Upper lobe of left lung (tissue), 6 donors: ENCODE data around the gene CEP128. TPM values are rescaled to one million over a fixed set of nuclear protein-coding genes. Genes with fewer than 3 reads are reported as not detected.

Experiments used
- ATAC-seq, 2 donors: fragments of 200-7000 bp; cut with Tn5 transposase; one replicate each; pipeline ENCODE4 v1.9.1; 2022; ENCODE audit warnings: mild to moderate bottlenecking in 2 of 2, moderate library complexity in 2 of 2; ENCODE audit not compliant: low FRiP score in 2 of 2
- DNase-seq, 2 donors: peaks; one replicate each; pipeline ENCODE4 v3.0.0-alpha.2; 2019 to 2020
- H3K27ac ChIP-seq, 4 donors: fragments of 200-600 bp; sonication (generic); one replicate each; pipeline ENCODE4 v1.5.1; 2016 to 2019
- H3K27me3 ChIP-seq, 4 donors: fragments of 200-600 bp; sonication (generic); one replicate each; pipeline ENCODE4 v1.5.1; 2017 to 2019
- H3K36me3 ChIP-seq, 4 donors: fragments of 200-600 bp; sonication (generic); one replicate each; pipeline ENCODE4 v1.5.1; 2016 to 2019
- H3K4me1 ChIP-seq, 4 donors: fragments of 200-600 bp; sonication (generic); one replicate each; pipeline ENCODE4 v1.5.1; 2018 to 2019
- H3K4me3 ChIP-seq, 4 donors: fragments of 200-600 bp; sonication (generic); one replicate each; pipeline ENCODE4 v1.5.1; 2017 to 2019; ENCODE audit warnings: mild to moderate bottlenecking in 2 of 4, moderate library complexity in 1 of 4
- H3K9me3 ChIP-seq, 4 donors: fragments of 200-600 bp; sonication (generic); one replicate each; pipeline ENCODE4 v1.5.1; 2018 to 2019
- EP300 ChIP-seq, 4 donors: sonication (generic); formaldehyde crosslinking; IDR thresholded peaks; one replicate each; pipeline ENCODE4 v1.5.1; 2017; ENCODE audit warnings: antibody characterized with exemption in 4 of 4, control low read depth in 2 of 4
- POLR2A ChIP-seq, 4 donors: fragments of 450-650 bp; IDR thresholded peaks; one replicate each; pipeline ENCODE4 v1.5.1; 2016 to 2017; ENCODE audit warnings: antibody characterized with exemption in 4 of 4, mild to moderate bottlenecking in 2 of 4
- POLR2AphosphoS5 ChIP-seq, 2 donors: sonication (generic); formaldehyde crosslinking; IDR thresholded peaks; one replicate each; pipeline ENCODE4 v1.5.1; 2017; ENCODE audit warnings: antibody characterized with exemption in 2 of 2
- WGBS, 2 donors: methylation state at CpG; one replicate each; pipeline ENCODE4 v1.1.5; 2017 to 2018; 5-methylcytosine and 5-hydroxymethylcytosine counted together
- total RNA-seq, 6 donors: library from RNA; depleted of rRNA in 4 of 6; stranded (reverse); fragments of >200 nt in 4 of 6; gene quantifications; one replicate each; pipeline versions ENCODE4 v1.1.0 to v1.2.1, GENCODE V29; 2016 to 2021
- TF ChIP-seq, protein P1 (sequence below), 6 experiments: fragments of 450-650 bp in 4 of 6; fragments of 200-600 bp in 2 of 6; sonication (generic) in 2 of 6; IDR thresholded peaks; one replicate each; pipeline ENCODE4 v1.5.1; 2016 to 2019; ENCODE audit warnings: antibody characterized with exemption in 6 of 6
- donor health status: DM: no; HTN: no; CAD: no; lungs with moderate emphysema.
- donor health status: DM: no; HTN: yes; CAD: no; lungs with severe emphysema.

Gene CEP128
- total RNA-seq, 6 donors from 2014 or later, result 5.7 to 31.7 (median 7.5) TPM

- Histone ChIP-seq H3K27me3 (no peaks in the 10 kb centered on the region), H3K36me3 (no peaks in the 10 kb centered on the region), H3K4me1 (no peaks in the 10 kb centered on the region), H3K4me3 (no peak overlapping the region), H3K9me3 (no peaks in the 10 kb centered on the region), H3K27ac (no peak overlapping the region)
- ATAC-seq, result no peak
- no peak for TF ChIP-seq POLR2A (IDR thresholded peaks at IDR 0.05)
- TF ChIP-seq POLR2AphosphoS5 (IDR thresholded peaks at IDR 0.05), result no peak
- TF ChIP-seq EP300 (IDR thresholded peaks at IDR 0.05), result no peak
- TF ChIP-seq, protein P1, sequence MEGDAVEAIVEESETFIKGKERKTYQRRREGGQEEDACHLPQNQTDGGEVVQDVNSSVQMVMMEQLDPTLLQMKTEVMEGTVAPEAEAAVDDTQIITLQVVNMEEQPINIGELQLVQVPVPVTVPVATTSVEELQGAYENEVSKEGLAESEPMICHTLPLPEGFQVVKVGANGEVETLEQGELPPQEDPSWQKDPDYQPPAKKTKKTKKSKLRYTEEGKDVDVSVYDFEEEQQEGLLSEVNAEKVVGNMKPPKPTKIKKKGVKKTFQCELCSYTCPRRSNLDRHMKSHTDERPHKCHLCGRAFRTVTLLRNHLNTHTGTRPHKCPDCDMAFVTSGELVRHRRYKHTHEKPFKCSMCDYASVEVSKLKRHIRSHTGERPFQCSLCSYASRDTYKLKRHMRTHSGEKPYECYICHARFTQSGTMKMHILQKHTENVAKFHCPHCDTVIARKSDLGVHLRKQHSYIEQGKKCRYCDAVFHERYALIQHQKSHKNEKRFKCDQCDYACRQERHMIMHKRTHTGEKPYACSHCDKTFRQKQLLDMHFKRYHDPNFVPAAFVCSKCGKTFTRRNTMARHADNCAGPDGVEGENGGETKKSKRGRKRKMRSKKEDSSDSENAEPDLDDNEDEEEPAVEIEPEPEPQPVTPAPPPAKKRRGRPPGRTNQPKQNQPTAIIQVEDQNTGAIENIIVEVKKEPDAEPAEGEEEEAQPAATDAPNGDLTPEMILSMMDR (IDR thresholded peaks at IDR 0.05), result no peak
- WGBS, 2 donors, result 78 to 79% methylated on average over 3 of the region's 3 CpGs
- DNase-seq, result no peak
Observed at GRCh38 chr14:80576401-80576800, 365.1 kb downstream of the CEP128 start.

GRCh38 chr14:80575763-80576162 is 365.8 kb downstream of the CEP128 start:
- H3K4me1 ChIP-seq, result no peaks in the 10 kb centered on the region
- ATAC-seq (no peak), DNase-seq (no peak)
- TF ChIP-seq EP300 (IDR thresholded peaks at IDR 0.05), result no peak
- TF ChIP-seq POLR2A (IDR thresholded peaks at IDR 0.05), result no peak
- TF ChIP-seq, protein P1 (IDR thresholded peaks at IDR 0.05), result no peak
- TF ChIP-seq POLR2AphosphoS5 (IDR thresholded peaks at IDR 0.05), result no peak
- 88 to 93% methylated on average over 2 of the region's 2 CpGs for WGBS, 2 donors
- no peaks in the 10 kb centered on the region for H3K27me3 ChIP-seq
- H3K9me3 ChIP-seq, result no peaks in the 10 kb centered on the region
- no peak overlapping the region for H3K4me3 ChIP-seq
- no peak overlapping the region for H3K27ac ChIP-seq
- H3K36me3 ChIP-seq, result no peaks in the 10 kb centered on the region

GRCh38 chr14:80572666-80573065 is 368.9 kb downstream of the CEP128 start:
- H3K4me3 ChIP-seq, result no peak overlapping the region
- no peak overlapping the region for H3K27ac ChIP-seq
- TF ChIP-seq, protein P1 (IDR thresholded peaks at IDR 0.05), result no peak
- no peak for TF ChIP-seq POLR2AphosphoS5 (IDR thresholded peaks at IDR 0.05)
- TF ChIP-seq EP300 (IDR thresholded peaks at IDR 0.05), result no peak
- no peak for TF ChIP-seq POLR2A (IDR thresholded peaks at IDR 0.05)
- H3K9me3 ChIP-seq, result no peaks in the 10 kb centered on the region
- ATAC-seq, result no peak
- H3K4me1 ChIP-seq, result no peaks in the 10 kb centered on the region
- H3K36me3 ChIP-seq, result no peaks in the 10 kb centered on the region
- no peaks in the 10 kb centered on the region for H3K27me3 ChIP-seq
- 98 to 99% methylated on average over 6 of the region's 6 CpGs for WGBS, 2 donors
- no peak for DNase-seq

DNA sequence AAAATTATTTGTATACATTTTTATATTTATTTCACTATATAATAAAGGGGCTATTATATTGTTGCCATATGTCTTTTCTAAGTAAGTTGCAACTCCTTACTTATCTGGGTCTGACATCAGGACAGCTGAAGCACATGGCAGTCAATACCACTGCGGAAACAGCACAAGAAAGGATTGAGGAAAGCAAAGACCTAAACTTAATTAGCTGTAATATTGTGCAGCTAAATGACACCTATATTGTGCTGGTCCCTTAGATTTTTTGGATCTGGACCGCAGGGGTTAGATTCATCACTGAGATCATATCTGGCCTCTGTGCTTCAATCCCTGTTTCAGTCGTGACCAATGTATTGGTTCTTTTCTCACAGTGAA is 370.6 kb downstream of the CEP128 start:
- 91 to 94% methylated on average over 3 of the region's 3 CpGs for WGBS, 2 donors
- no peak overlapping the region for H3K4me3 ChIP-seq
- no peaks in the 10 kb centered on the region for H3K4me1 ChIP-seq
- DNase-seq, result no peak
- TF ChIP-seq POLR2AphosphoS5 (IDR thresholded peaks at IDR 0.05), result no peak
- TF ChIP-seq POLR2A (IDR thresholded peaks at IDR 0.05), result no peak
- no peak for TF ChIP-seq EP300 (IDR thresholded peaks at IDR 0.05)
- TF ChIP-seq, protein P1 (IDR thresholded peaks at IDR 0.05), result no peak
- H3K36me3 ChIP-seq, result no peaks in the 10 kb centered on the region
- no peak overlapping the region for H3K27ac ChIP-seq
- no peaks in the 10 kb centered on the region for H3K27me3 ChIP-seq
- no peaks in the 10 kb centered on the region for H3K9me3 ChIP-seq
- ATAC-seq, result no peak

GRCh38 chr14:80567905-80568536 is 373.5 kb downstream of the CEP128 start:
- no peaks in the 10 kb centered on the region for H3K4me1 ChIP-seq
- H3K36me3 ChIP-seq, result no peaks in the 10 kb centered on the region
- TF ChIP-seq POLR2A (IDR thresholded peaks at IDR 0.05) (no peak), EP300 (IDR thresholded peaks at IDR 0.05) (no peak), POLR2AphosphoS5 (IDR thresholded peaks at IDR 0.05) (no peak)
- TF ChIP-seq, protein P1 (IDR thresholded peaks at IDR 0.05), result no peak
- ATAC-seq (no peak), DNase-seq (no peak)
- no peak overlapping the region for H3K27ac ChIP-seq
- WGBS, 2 donors, result 78 to 97% methylated on average over 6 of the region's 6 CpGs
- H3K9me3 ChIP-seq, result no peaks in the 10 kb centered on the region
- H3K4me3 ChIP-seq, result no peak overlapping the region
- H3K27me3 ChIP-seq, result no peaks in the 10 kb centered on the region
